ENCODE results near the gene ANKS1B. TPM values are rescaled to one million over a fixed set of nuclear protein-coding genes. Genes with fewer than 3 reads are reported as not detected.

ANKS1B gene
- total RNA-seq, 1 donor from 2014 or later, result 8.2 TPM

DNA sequence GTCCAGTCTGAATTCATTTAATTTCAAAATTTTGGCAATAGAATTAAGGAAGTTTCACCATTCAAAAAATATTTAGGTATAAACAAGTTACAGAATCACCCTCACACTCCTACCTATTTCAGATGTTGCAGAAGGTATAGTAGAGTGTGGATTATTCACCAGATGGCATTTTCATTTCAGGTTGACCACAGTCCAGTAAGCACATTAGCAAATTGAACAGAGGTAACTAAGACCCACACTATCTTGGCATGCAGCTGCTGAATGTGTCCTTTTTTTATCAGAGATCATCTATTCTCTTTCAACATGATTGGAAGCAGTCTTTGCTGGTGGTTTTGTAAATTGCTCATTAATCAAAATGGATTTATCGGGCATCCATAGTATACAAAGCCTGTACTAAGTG, 488.9 kb downstream of the ANKS1B start:
- Histone ChIP-seq H3K36me3 (no peaks in the 10 kb centered on the region), H3K4me1 (no peaks in the 10 kb centered on the region), H3K27me3 (no peaks in the 10 kb centered on the region), H3K4me3 (no peak overlapping the region), H3K27ac (no peak overlapping the region), H3K9me3 (no peaks in the 10 kb centered on the region)
- no peak for TF ChIP-seq CTCF (IDR thresholded peaks at IDR 0.05)
- no peak for DNase-seq (ENCODE audit: low spot score in 2 of 2)
- intact Hi-C loops (cut with DNase I), result no loop called here

DNA sequence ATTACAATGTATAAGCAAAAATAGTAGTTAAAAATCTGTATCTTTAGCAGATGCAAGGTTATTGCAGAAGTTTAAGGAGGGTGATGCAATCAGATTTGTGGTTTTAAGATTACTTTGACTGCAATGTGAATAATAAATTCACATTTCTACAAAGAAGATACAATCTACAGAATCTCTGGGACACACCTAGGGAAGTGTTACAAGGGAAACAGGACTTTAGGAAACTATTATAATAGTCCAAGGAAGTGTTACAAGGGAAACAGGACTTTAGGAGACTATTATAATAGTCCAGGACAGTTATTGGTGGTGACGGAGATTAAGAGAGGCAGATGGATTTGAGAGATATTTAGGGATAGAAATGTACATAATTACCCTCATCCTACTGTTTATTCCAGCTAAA, 491.5 kb downstream of the ANKS1B start:
- no peak for TF ChIP-seq CTCF (IDR thresholded peaks at IDR 0.05)
- intact Hi-C loops (cut with DNase I), result no loop called here
- H3K9me3 ChIP-seq, result no peaks in the 10 kb centered on the region
- no peaks in the 10 kb centered on the region for H3K4me1 ChIP-seq
- no peak for DNase-seq (ENCODE audit: low spot score in 2 of 2)
- H3K27ac ChIP-seq, result no peak overlapping the region
- H3K36me3 ChIP-seq, result no peaks in the 10 kb centered on the region
- H3K27me3 ChIP-seq, result no peaks in the 10 kb centered on the region
- H3K4me3 ChIP-seq, result no peak overlapping the region

GRCh38 chr12:99486277-99486676, 498.5 kb downstream of the ANKS1B start:
- TF ChIP-seq CTCF (IDR thresholded peaks at IDR 0.05), result no peak
- intact Hi-C loops (cut with DNase I), result no loop called here

GRCh38 chr12:99479149-99479548, 505.6 kb downstream of the ANKS1B start:
- Histone ChIP-seq H3K27ac (no peak overlapping the region), H3K4me3 (no peak overlapping the region), H3K36me3 (no peaks in the 10 kb centered on the region), H3K4me1 (no peaks in the 10 kb centered on the region), H3K9me3 (peaks cover 3 to 32% of the 10 kb centered on the region in 2 donors), H3K27me3 (no peaks in the 10 kb centered on the region)
- no peak for DNase-seq (ENCODE audit: low spot score in 2 of 2)
- intact Hi-C loops (cut with DNase I), result no loop called here
- no peak for TF ChIP-seq CTCF (IDR thresholded peaks at IDR 0.05)

More at GRCh38 chr12:99486277-99486676, 498.5 kb downstream of the ANKS1B start:
- H3K36me3 ChIP-seq, result no peaks in the 10 kb centered on the region
- H3K4me1 ChIP-seq, result no peaks in the 10 kb centered on the region
- H3K27me3 ChIP-seq, result no peaks in the 10 kb centered on the region
- H3K4me3 ChIP-seq, result no peak overlapping the region
- no peak overlapping the region for H3K27ac ChIP-seq
- DNase-seq (ENCODE audit: low spot score in 2 of 2), result no peak
- peaks cover 0 to 45% of the 10 kb centered on the region in 2 donors for H3K9me3 ChIP-seq

DNA sequence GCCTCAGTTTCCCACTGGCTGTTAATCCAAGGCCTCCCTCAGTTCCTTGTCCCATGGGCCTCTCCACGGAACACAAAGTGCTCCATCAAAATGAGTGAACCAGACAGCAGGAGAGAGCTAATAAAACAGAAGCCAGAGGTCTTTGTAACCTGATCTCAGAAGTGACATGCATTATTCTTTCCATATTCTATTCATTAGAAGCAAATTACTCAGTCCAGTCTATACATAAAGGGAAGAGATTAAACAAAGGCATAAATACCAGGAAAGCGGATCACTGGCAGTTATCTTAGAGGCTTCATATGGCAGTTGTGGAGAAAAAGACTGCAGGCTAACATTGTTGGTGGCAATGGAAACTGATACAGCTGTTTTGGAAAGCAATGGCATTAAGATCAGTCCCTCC, 507.8 kb downstream of the ANKS1B start:
- Histone ChIP-seq H3K4me3 (no peak overlapping the region), H3K4me1 (no peaks in the 10 kb centered on the region), H3K27me3 (no peaks in the 10 kb centered on the region), H3K27ac (no peak overlapping the region), H3K9me3 (peaks cover 3 to 10% of the 10 kb centered on the region in 2 donors), H3K36me3 (no peaks in the 10 kb centered on the region)
- DNase-seq (ENCODE audit: low spot score in 2 of 2), result no peak
- no peak for TF ChIP-seq CTCF (IDR thresholded peaks at IDR 0.05)
- intact Hi-C loops (cut with DNase I), result no loop called here
